SK-N-SH (cell line): ENCODE data around the gene MAPK14. TPM values are rescaled to one million over a fixed set of nuclear protein-coding genes. Genes with fewer than 3 reads are reported as not detected.

Experiments
- CTCF ChIA-PET: fragments of 300-600, 350-600 bp; formaldehyde crosslinking; extraction: SDS; loops from one replicate; lab custom pipeline; 2021; lab: Yijun Ruan, JAX
- POLR2A ChIA-PET: fragments of 350-600 bp; sonication (Branson Sonifier 250); formaldehyde crosslinking; extraction: SDS; loops from one replicate; lab custom pipeline; 2020; ENCODE audit warnings: antibody characterized with exemption, inconsistent platforms; lab: Yijun Ruan, JAX
- DNase-seq: peaks from one replicate; pipeline ENCODE4 v3.0.0; 2012
- H2AFZ ChIP-seq: fragments of 200-600 bp; sonication (generic); 2 replicates; pipeline ENCODE4 v1.8.1; 2016; ENCODE audit warnings: antibody characterized with exemption, mild to moderate bottlenecking, low read depth
- H3F3A ChIP-seq: fragments of 200-600 bp; sonication (generic); replicated peaks from 2 replicates; pipeline ENCODE3; 2016; ENCODE audit warnings: antibody characterized with exemption, mild to moderate bottlenecking; ENCODE audit not compliant: insufficient read depth
- H3K27ac ChIP-seq, 2 experiments: fragments of 200-500 bp in 1 of 2; fragments of 200-600 bp in 1 of 2; sonication (Bioruptor generic) in 1 of 2; sonication (generic), shearing (Covaris generic) in 1 of 2; 2 replicates each; pipeline versions ENCODE4 v1.5.1 to v1.6.1; 2014 to 2016; ENCODE audit warnings: low read depth in 2 of 2, inconsistent platforms in 1 of 2, low read length in 1 of 2, mild to moderate bottlenecking in 1 of 2, mixed read lengths in 1 of 2
- H3K27me3 ChIP-seq: fragments of 200-600 bp; sonication (generic), shearing (Covaris generic); 2 replicates; pipeline ENCODE4 v1.6.1; 2016; ENCODE audit warnings: mixed run types; ENCODE audit not compliant: insufficient read depth
- H3K36me3 ChIP-seq, 2 experiments: fragments of 200-500 bp in 1 of 2; fragments of 200-600 bp in 1 of 2; sonication (Bioruptor generic) in 1 of 2; sonication (generic) in 1 of 2; replicated peaks in 1 of 2; 2 replicates each; pipeline versions ENCODE3 to v1.5.1; 2014 to 2016; ENCODE audit warnings: low read length in 1 of 2, mild to moderate bottlenecking in 1 of 2; ENCODE audit not compliant: insufficient read depth in 2 of 2, control insufficient read depth in 1 of 2
- H3K4me1 ChIP-seq, 2 experiments: fragments of 200-500 bp in 1 of 2; fragments of 200-600 bp in 1 of 2; sonication (Bioruptor generic) in 1 of 2; sonication (generic), shearing (Covaris generic) in 1 of 2; 2 replicates each; pipeline versions ENCODE4 v1.5.1 to v1.6.1; 2014 to 2016; ENCODE audit warnings: low read depth in 1 of 2, low read length in 1 of 2, mixed run types in 1 of 2; ENCODE audit not compliant: insufficient read depth in 2 of 2, control insufficient read depth in 1 of 2
- H3K4me2 ChIP-seq: fragments of 200-600 bp; sonication (generic), shearing (Covaris generic); 2 replicates; pipeline ENCODE4 v1.6.1; 2017; ENCODE audit warnings: mixed run types
- H3K4me3 ChIP-seq, 2 experiments: fragments of 200-500 bp in 1 of 2; fragments of 200-600 bp in 1 of 2; sonication (Bioruptor generic) in 1 of 2; sonication (generic), shearing (Covaris generic) in 1 of 2; 2 replicates each; pipeline versions ENCODE4 v1.5.1 to v1.8.1; 2014 to 2016; ENCODE audit warnings: low read depth in 2 of 2, inconsistent platforms in 1 of 2, low read length in 1 of 2, mild to moderate bottlenecking in 1 of 2, mixed read lengths in 1 of 2, moderate library complexity in 1 of 2
- H3K79me2 ChIP-seq: fragments of 200-600 bp; sonication (generic); 2 replicates; pipeline ENCODE4 v1.8.1; 2017; ENCODE audit warnings: mild to moderate bottlenecking; ENCODE audit not compliant: insufficient read depth
- H3K9ac ChIP-seq: fragments of 200-600 bp; sonication (generic); 2 replicates; pipeline ENCODE4 v1.6.1; 2017; ENCODE audit warnings: mixed run types
- H3K9me2 ChIP-seq: fragments of 200-600 bp; sonication (generic); 2 replicates; pipeline ENCODE4 v1.6.1; 2017; ENCODE audit warnings: mixed run types
- H3K9me3 ChIP-seq: fragments of 200-600 bp; sonication (generic); 2 replicates; pipeline ENCODE4 v1.6.1; 2017; ENCODE audit warnings: mixed run types, mild to moderate bottlenecking, moderate library complexity
- H4K20me1 ChIP-seq: fragments of 200-600 bp; sonication (generic); 2 replicates; pipeline ENCODE4 v1.6.1; 2017; ENCODE audit warnings: mild to moderate bottlenecking, mixed run types; ENCODE audit not compliant: insufficient read depth
- EP300 ChIP-seq, 2 experiments: IDR thresholded peaks; 2 replicates each; pipeline versions ENCODE4 v1.4.0 to v1.6.1; 2012; ENCODE audit warnings: borderline replicate concordance in 1 of 2, low read depth in 1 of 2, low read length in 1 of 2
- EZH2phosphoT487 ChIP-seq: fragments of 200-600 bp; sonication (generic); IDR thresholded peaks from 2 replicates; pipeline ENCODE4 v1.6.1; 2017; ENCODE audit warnings: low read depth, mixed run types, mild to moderate bottlenecking, antibody characterized with exemption, moderate library complexity, borderline replicate concordance
- FOSL2 ChIP-seq: IDR thresholded peaks from 2 replicates; pipeline ENCODE4 v1.4.0; 2012; ENCODE audit warnings: low read depth, mild to moderate bottlenecking, moderate library complexity, borderline replicate concordance
- FOXJ3 ChIP-seq: sonication (generic); formaldehyde crosslinking; IDR thresholded peaks from 2 replicates; pipeline ENCODE4 v1.5.1; 2020; ENCODE audit warnings: mild to moderate bottlenecking, missing genetic modification reagents
- FOXM1 ChIP-seq: IDR thresholded peaks from 2 replicates; pipeline ENCODE4 v1.4.0; 2012; ENCODE audit warnings: low read depth, mild to moderate bottlenecking
- GATA2 ChIP-seq: sonication (generic); formaldehyde crosslinking; IDR thresholded peaks from 2 replicates; pipeline ENCODE4 v1.5.0; 2020; ENCODE audit warnings: mild to moderate bottlenecking, missing genetic modification reagents
- IRF3 ChIP-seq: fragments of 150-350 bp; IDR thresholded peaks from 2 replicates; pipeline ENCODE4 v1.6.1; 2016; ENCODE audit warnings: mild to moderate bottlenecking, low read depth, low read length
- MXI1 ChIP-seq: IDR thresholded peaks from 2 replicates; pipeline ENCODE4 v1.6.1; 2012; ENCODE audit warnings: mild to moderate bottlenecking, low read depth, low read length, improper control_type of control experiment
- NFIC ChIP-seq: IDR thresholded peaks from 2 replicates; pipeline ENCODE4 v1.4.0; 2012; ENCODE audit warnings: borderline replicate concordance
- NRF1 ChIP-seq: IDR thresholded peaks from 2 replicates; pipeline ENCODE4 v1.6.1; 2012; ENCODE audit warnings: low read depth, mild to moderate bottlenecking, low read length
- RAD21 ChIP-seq: IDR thresholded peaks from 2 replicates; pipeline ENCODE4 v1.6.1; 2012; ENCODE audit warnings: mild to moderate bottlenecking, low read length
- REST ChIP-seq: IDR thresholded peaks from 2 replicates; pipeline ENCODE4 v1.6.1; 2012; ENCODE audit warnings: mild to moderate bottlenecking, low read depth, low read length, moderate library complexity
- RFX5 ChIP-seq: IDR thresholded peaks from 2 replicates; pipeline ENCODE4 v1.6.1; 2012; ENCODE audit warnings: mild to moderate bottlenecking, improper control_type of control experiment, low read length
- RXRA ChIP-seq: IDR thresholded peaks from 2 replicates; pipeline ENCODE4 v1.4.0; 2012; ENCODE audit warnings: low read depth, mild to moderate bottlenecking, borderline replicate concordance
- SIN3A ChIP-seq: IDR thresholded peaks from 2 replicates; pipeline ENCODE4 v1.6.1; 2012; ENCODE audit warnings: low read depth, mild to moderate bottlenecking, low read length, moderate library complexity, borderline replicate concordance
- TAF1 ChIP-seq: IDR thresholded peaks from 2 replicates; pipeline ENCODE4 v1.6.1; 2012; ENCODE audit warnings: low read depth, mild to moderate bottlenecking, low read length, moderate library complexity, borderline replicate concordance
- USF2 ChIP-seq: fragments of 150-350 bp; IDR thresholded peaks from 2 replicates; pipeline ENCODE4 v1.6.1; 2017; ENCODE audit warnings: antibody characterized with exemption, low read length, low read depth, borderline replicate concordance
- YY1 ChIP-seq: IDR thresholded peaks from 2 replicates; pipeline ENCODE4 v1.4.0; 2012; ENCODE audit warnings: low read depth, mild to moderate bottlenecking
- ZBTB33 ChIP-seq: IDR thresholded peaks from 2 replicates; pipeline ENCODE4 v1.4.0; 2012; ENCODE audit warnings: low read depth, borderline replicate concordance
- WGBS: methylation state at CpG from one replicate; pipeline ENCODE4 v1.1.6; 2017; ENCODE audit warnings: low lambda C conversion rate; 5-methylcytosine and 5-hydroxymethylcytosine counted together
- polyA plus RNA-seq, 3 experiments: library from polyadenylated mRNA; depleted of rRNA; stranded (reverse); fragments of >200 nt; gene quantifications; 2 replicates each; pipeline ENCODE4 v1.2.3, GENCODE V29; 2012

The MAPK14 gene
- polyA plus RNA-seq, 1 of the 3 experiments (the other 2 are of a cell fraction) = 19.8 TPM

GRCh38 chr6:36063318-36064060, 35.9 kb downstream of the MAPK14 start:
- Histone ChIP-seq H3K27me3 (no peaks in the 10 kb centered on the region), H3K9me3 (no peaks in the 10 kb centered on the region), H3K9ac (no peak overlapping the region), H3F3A (peaks cover 4% of the 10 kb centered on the region), H3K9me2 (no peaks in the 10 kb centered on the region), H3K4me1 (peaks cover 9 to 22% of the 10 kb centered on the region in 2 experiments; a peak in 3 of 4 replicates), H3K4me2 (no peak overlapping the region), H3K4me3 (no peak overlapping the region), H3K27ac (no peak overlapping the region), H3K79me2 (peaks cover 69% of the 10 kb centered on the region), H3K36me3 (peaks cover 9 to 18% of the 10 kb centered on the region in 2 experiments), H2AFZ (no peak overlapping the region), H4K20me1 (peaks cover 49% of the 10 kb centered on the region)
- POLR2A ChIA-PET = no interaction called here
- no peak for DNase-seq
- 100% methylated on average over 4 of the region's 4 CpGs for WGBS
- TF ChIP-seq FOXM1 (no peak), EZH2phosphoT487 (no peak), IRF3 (no peak), FOSL2 (no peak), GATA2 (CRISPR knock-in tag) (no peak), REST (no peak), SIN3A (no peak), RXRA (no peak), YY1 (no peak), ZBTB33 (no peak), MXI1 (no peak), FOXJ3 (no peak), NFIC (no peak), RAD21 (no peak), EP300 (IDR thresholded peaks at IDR 0.05; ENCODE audit: borderline replicate concordance in 1 of 2, low read depth in 1 of 2, low read length in 1 of 2) (no peak), NRF1 (no peak), USF2 (no peak), RFX5 (no peak), TAF1 (no peak)
- CTCF ChIA-PET = interaction anchor here (1.0 to 4.2 kb wide), 3 partner anchors 32 to 37 kb away, joined by 3 to 21 read pairs (median 3); no protein-coding TSS in a partner anchor
